Loucy (cell line): Measurements from ENCODE around the gene TRABD2B.
A peak's percentile ranks its signal among the peaks of the same experiment; 100 is the strongest.

Source experiments
- H2AFZ ChIP-seq: fragments of 200-600 bp; sonication (generic); 2 replicates; pipeline ENCODE4 v1.6.0; 2016; ENCODE audit warnings: antibody characterized with exemption, mild to moderate bottlenecking, low read length, moderate library complexity
- H3F3A ChIP-seq: fragments of 200-600 bp; 2 replicates; pipeline ENCODE4 v1.6.0; 2016; ENCODE audit warnings: antibody characterized with exemption, low read depth, mild to moderate bottlenecking
- H3K27me3 ChIP-seq: fragments of 200-600 bp; sonication (generic); 2 replicates; pipeline ENCODE4 v1.6.1; 2014; ENCODE audit warnings: low read length, mild to moderate bottlenecking; ENCODE audit not compliant: insufficient read depth, poor library complexity, severe bottlenecking
- H3K36me3 ChIP-seq: fragments of 200-600 bp; sonication (generic); 2 replicates; pipeline ENCODE4 v1.6.1; 2016; ENCODE audit warnings: low read length; ENCODE audit not compliant: insufficient read depth
- H3K4me1 ChIP-seq: fragments of 200-600 bp; sonication (generic); 2 replicates; pipeline ENCODE4 v1.5.1; 2014; ENCODE audit warnings: low read length, mild to moderate bottlenecking; ENCODE audit not compliant: insufficient read depth, poor library complexity, severe bottlenecking
- H3K4me2 ChIP-seq: fragments of 200-600 bp; sonication (generic); 2 replicates; pipeline ENCODE4 v1.6.0; 2014; ENCODE audit warnings: antibody characterized with exemption, low read length, low read depth, mild to moderate bottlenecking; ENCODE audit not compliant: poor library complexity, severe bottlenecking
- H3K4me3 ChIP-seq: fragments of 200-600 bp; sonication (generic); 2 replicates; pipeline ENCODE4 v1.5.1; 2014; ENCODE audit warnings: low read length, mild to moderate bottlenecking, mixed read lengths; ENCODE audit not compliant: poor library complexity, severe bottlenecking
- H3K79me2 ChIP-seq: fragments of 200-600 bp; sonication (generic); 2 replicates; pipeline ENCODE4 v1.6.1; 2014; ENCODE audit warnings: low read length; ENCODE audit not compliant: insufficient read depth
- H3K9ac ChIP-seq: fragments of 200-600 bp; sonication (generic); 2 replicates; pipeline ENCODE4 v1.6.0; 2014; ENCODE audit warnings: mild to moderate bottlenecking, low read depth, low read length, moderate library complexity; ENCODE audit not compliant: poor library complexity, severe bottlenecking
- H3K9me2 ChIP-seq: fragments of 200-600 bp; sonication (generic); replicated peaks from 2 replicates; pipeline ENCODE4 v1.6.1; 2016; ENCODE audit warnings: low read depth, low read length, mixed read lengths
- H3K9me3 ChIP-seq: fragments of 200-600 bp; sonication (generic); 2 replicates; pipeline ENCODE4 v1.6.1; 2014; ENCODE audit warnings: mild to moderate bottlenecking, antibody characterized with exemption, low read length, low read depth; ENCODE audit not compliant: insufficient read depth
- H4K20me1 ChIP-seq: fragments of 200-600 bp; sonication (generic); 2 replicates; pipeline ENCODE4 v1.6.0; 2014; ENCODE audit warnings: antibody characterized with exemption, low read length, mild to moderate bottlenecking; ENCODE audit not compliant: insufficient read depth, poor library complexity, severe bottlenecking
- EZH2phosphoT487 ChIP-seq: fragments of 200-600 bp; IDR thresholded peaks from 2 replicates; pipeline ENCODE4 v1.6.1; 2018; ENCODE audit warnings: antibody characterized with exemption, mild to moderate bottlenecking, moderate library complexity, borderline replicate concordance
- TF ChIP-seq, protein P1 (sequence below): fragments of 200-600 bp; sonication (generic); conservative IDR thresholded peaks from 2 replicates; pipeline ENCODE4 v1.5.1; 2014; ENCODE audit warnings: mild to moderate bottlenecking, antibody characterized with exemption, low read length

The TRABD2B gene

GRCh38 chr1:47785561-47786271 is 211.5 kb downstream of the TRABD2B start:
- Histone ChIP-seq H3K4me2 (no peak overlapping the region), H3K36me3 (no peaks in the 10 kb centered on the region), H3K9ac (no peak overlapping the region), H3F3A (no peaks in the 10 kb centered on the region), H3K27me3 (no peaks in the 10 kb centered on the region), H4K20me1 (no peaks in the 10 kb centered on the region), H3K9me3 (no peaks in the 10 kb centered on the region), H3K9me2 (no peaks in the 10 kb centered on the region), H2AFZ (no peak overlapping the region), H3K4me3 (no peak overlapping the region), H3K4me1 (no peaks in the 10 kb centered on the region), H3K79me2 (no peaks in the 10 kb centered on the region)
- TF ChIP-seq, protein P1, sequence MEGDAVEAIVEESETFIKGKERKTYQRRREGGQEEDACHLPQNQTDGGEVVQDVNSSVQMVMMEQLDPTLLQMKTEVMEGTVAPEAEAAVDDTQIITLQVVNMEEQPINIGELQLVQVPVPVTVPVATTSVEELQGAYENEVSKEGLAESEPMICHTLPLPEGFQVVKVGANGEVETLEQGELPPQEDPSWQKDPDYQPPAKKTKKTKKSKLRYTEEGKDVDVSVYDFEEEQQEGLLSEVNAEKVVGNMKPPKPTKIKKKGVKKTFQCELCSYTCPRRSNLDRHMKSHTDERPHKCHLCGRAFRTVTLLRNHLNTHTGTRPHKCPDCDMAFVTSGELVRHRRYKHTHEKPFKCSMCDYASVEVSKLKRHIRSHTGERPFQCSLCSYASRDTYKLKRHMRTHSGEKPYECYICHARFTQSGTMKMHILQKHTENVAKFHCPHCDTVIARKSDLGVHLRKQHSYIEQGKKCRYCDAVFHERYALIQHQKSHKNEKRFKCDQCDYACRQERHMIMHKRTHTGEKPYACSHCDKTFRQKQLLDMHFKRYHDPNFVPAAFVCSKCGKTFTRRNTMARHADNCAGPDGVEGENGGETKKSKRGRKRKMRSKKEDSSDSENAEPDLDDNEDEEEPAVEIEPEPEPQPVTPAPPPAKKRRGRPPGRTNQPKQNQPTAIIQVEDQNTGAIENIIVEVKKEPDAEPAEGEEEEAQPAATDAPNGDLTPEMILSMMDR, result peak; percentile 53
- no peak for TF ChIP-seq EZH2phosphoT487

DNA sequence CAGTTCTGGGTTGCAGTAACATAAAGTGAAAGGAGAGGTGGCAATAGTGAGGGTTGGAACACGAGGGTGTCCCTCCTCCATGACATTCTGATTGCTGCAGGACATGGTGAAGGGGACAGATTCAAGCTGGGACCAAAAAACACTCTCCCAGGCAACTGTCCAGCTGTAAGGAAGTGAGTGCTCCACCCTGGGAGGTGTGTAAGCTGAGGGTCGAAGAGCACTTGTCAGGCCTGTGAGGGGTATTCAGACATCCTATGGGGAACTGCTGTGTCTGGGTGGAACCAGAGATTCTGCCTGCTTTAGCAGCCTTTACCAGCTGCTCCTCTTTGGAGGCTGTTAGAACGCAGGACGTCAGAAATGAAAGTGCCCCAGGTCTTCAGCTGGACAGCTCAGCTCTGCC is 212.1 kb downstream of the TRABD2B start:
- Histone ChIP-seq H3K9me3 (no peaks in the 10 kb centered on the region), H3K9me2 (no peaks in the 10 kb centered on the region), H3K4me3 (no peak overlapping the region), H3K36me3 (no peaks in the 10 kb centered on the region), H3K4me2 (no peak overlapping the region), H4K20me1 (no peaks in the 10 kb centered on the region), H3K27me3 (no peaks in the 10 kb centered on the region), H3F3A (no peaks in the 10 kb centered on the region), H3K9ac (no peak overlapping the region), H3K79me2 (no peaks in the 10 kb centered on the region), H3K4me1 (no peaks in the 10 kb centered on the region), H2AFZ (no peak overlapping the region)
- TF ChIP-seq, protein P1, result no peak
- no peak for TF ChIP-seq EZH2phosphoT487

DNA sequence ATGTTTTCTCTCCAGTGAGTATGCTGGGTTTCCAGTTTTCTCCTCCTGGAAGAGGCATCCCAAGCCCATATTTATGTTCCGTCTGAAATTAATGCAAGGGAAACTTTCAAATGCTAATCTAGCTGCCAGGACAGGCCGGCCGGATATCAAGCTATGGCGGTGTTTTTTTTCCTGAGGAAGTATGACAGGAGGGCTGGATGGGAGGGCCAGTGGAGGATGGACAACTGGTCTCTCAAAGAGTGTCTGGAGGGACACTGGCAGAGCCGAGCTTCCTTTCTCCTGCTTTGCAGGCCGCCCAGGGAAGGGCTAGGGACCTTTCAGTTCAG is 212.7 kb downstream of the TRABD2B start:
- H3K9ac ChIP-seq, result no peak overlapping the region
- no peaks in the 10 kb centered on the region for H3K27me3 ChIP-seq
- no peaks in the 10 kb centered on the region for H3K36me3 ChIP-seq
- no peaks in the 10 kb centered on the region for H4K20me1 ChIP-seq
- H3K9me3 ChIP-seq, result no peaks in the 10 kb centered on the region
- H3F3A ChIP-seq, result no peaks in the 10 kb centered on the region
- no peaks in the 10 kb centered on the region for H3K4me1 ChIP-seq
- H3K4me2 ChIP-seq, result no peak overlapping the region
- H3K9me2 ChIP-seq, result no peaks in the 10 kb centered on the region
- H2AFZ ChIP-seq, result no peak overlapping the region
- TF ChIP-seq, protein P1, result no peak
- no peak for TF ChIP-seq EZH2phosphoT487
- H3K4me3 ChIP-seq, result no peak overlapping the region
- no peaks in the 10 kb centered on the region for H3K79me2 ChIP-seq
